GM12874 (cell line): ENCODE data around the gene EFNB1.

Experiments
- CTCF ChIP-seq: IDR thresholded peaks from 2 replicates; pipeline ENCODE4 v1.5.1; 2011; ENCODE audit warnings: low read depth, mild to moderate bottlenecking, control low read depth, low read length, moderate library complexity; ENCODE audit not compliant: insufficient read depth

The EFNB1 gene

GRCh38 chrX:68852046-68852445 is 23.2 kb downstream of the EFNB1 start:
- no peak for TF ChIP-seq CTCF

GRCh38 chrX:68853665-68854251 is 24.9 kb downstream of the EFNB1 start:
- TF ChIP-seq CTCF: no peak

- no peak for TF ChIP-seq CTCF
These were observed 36.5 kb downstream of the EFNB1 start for GRCh38 chrX:68865300-68865699.

- no peak for TF ChIP-seq CTCF
These were observed 37.1 kb downstream of the EFNB1 start for GRCh38 chrX:68865926-68866325.

- TF ChIP-seq CTCF: no peak
These were observed 38.8 kb downstream of the EFNB1 start for GRCh38 chrX:68867458-68868112.

- no peak for TF ChIP-seq CTCF
These were observed 39.5 kb downstream of the EFNB1 start for GRCh38 chrX:68868316-68868715.

GRCh38 chrX:68868902-68869800 is 40.3 kb downstream of the EFNB1 start:
- TF ChIP-seq CTCF: no peak
